HEK293 (cell line): Measurements from ENCODE around the gene ANKRD6.
A peak's percentile ranks its signal among the peaks of the same experiment; 100 is the strongest.

Experiments used
- CTCF ChIA-PET: fragments of 350-600 bp; formaldehyde crosslinking; extraction: SDS; loops from one replicate; lab custom pipeline; 2021; ENCODE audit warnings: antibody characterized with exemption; lab: Yijun Ruan, JAX
- POLR2A ChIA-PET: fragments of 300-600 bp; formaldehyde crosslinking; extraction: SDS; loops from one replicate; lab custom pipeline; 2020; ENCODE audit warnings: antibody characterized with exemption, inconsistent platforms; lab: Yijun Ruan, JAX
- H3K27ac ChIP-seq: fragments of 200-500 bp; sonication (Bioruptor generic); 2 replicates; pipeline ENCODE4 v1.5.1; 2014; ENCODE audit warnings: low read depth, low read length, control low read depth, inconsistent platforms; ENCODE audit errors: extremely low read depth
- H3K36me3 ChIP-seq, 2 experiments: fragments of 200-500 bp in 1 of 2; sonication (Bioruptor generic) in 1 of 2; 1 replicate in 1 of 2; 2 replicates in 1 of 2; pipeline ENCODE4 v1.5.1; 2014 to 2017; ENCODE audit warnings: inconsistent platforms in 2 of 2, low read length in 2 of 2; ENCODE audit not compliant: control insufficient read depth in 2 of 2, insufficient read depth in 1 of 2
- H3K4me1 ChIP-seq: fragments of 200-500 bp; sonication (Bioruptor generic); 2 replicates; pipeline ENCODE4 v1.5.1; 2014; ENCODE audit warnings: mild to moderate bottlenecking, low read length, inconsistent platforms; ENCODE audit not compliant: control insufficient read depth, insufficient read depth
- H3K4me3 ChIP-seq: 2 replicates; pipeline ENCODE4 v1.5.1; 2011; ENCODE audit warnings: low read depth, mild to moderate bottlenecking, control low read depth, low read length, moderate library complexity
- H3K9me3 ChIP-seq: fragments of 200-500 bp; sonication (Bioruptor generic); 2 replicates; pipeline ENCODE4 v1.5.1; 2014; ENCODE audit warnings: low read depth, low read length, inconsistent platforms; ENCODE audit not compliant: control insufficient read depth, insufficient read depth
- HOXC10 ChIP-seq: sonication (generic); formaldehyde crosslinking; IDR thresholded peaks from 2 replicates; pipeline ENCODE4 v1.8.1; 2023; ENCODE audit warnings: mild to moderate bottlenecking, missing genetic modification reagents
- WT1 ChIP-seq: fragments of 450-650 bp; formaldehyde crosslinking; IDR thresholded peaks from 2 replicates; pipeline ENCODE4 v1.5.1; 2016; ENCODE audit warnings: missing biosample characterization, missing genetic modification characterization
- ZBTB20 ChIP-seq: fragments of 450-650 bp; formaldehyde crosslinking; IDR thresholded peaks from 2 replicates; pipeline ENCODE4 v1.5.1; 2016; ENCODE audit warnings: missing biosample characterization, missing genetic modification characterization
- ZBTB21 ChIP-seq: fragments of 450-650 bp; formaldehyde crosslinking; IDR thresholded peaks from 2 replicates; pipeline ENCODE4 v1.5.1; 2017; ENCODE audit warnings: missing biosample characterization, missing genetic modification characterization
- ZNF112 ChIP-seq: fragments of 450-650 bp; formaldehyde crosslinking; IDR thresholded peaks from 2 replicates; pipeline ENCODE4 v1.5.0; 2017; ENCODE audit warnings: missing biosample characterization, missing genetic modification characterization
- ZNF202 ChIP-seq: fragments of 450-650 bp; formaldehyde crosslinking; IDR thresholded peaks from 2 replicates; pipeline ENCODE4 v1.5.1; 2016; ENCODE audit warnings: missing biosample characterization, missing genetic modification characterization, borderline replicate concordance
- ZNF416 ChIP-seq: fragments of 450-650 bp; formaldehyde crosslinking; IDR thresholded peaks from 2 replicates; pipeline ENCODE4 v1.5.1; 2016; ENCODE audit warnings: missing biosample characterization, missing genetic modification characterization
- ZNF529 ChIP-seq: fragments of 450-650 bp; formaldehyde crosslinking; IDR thresholded peaks from 2 replicates; pipeline ENCODE4 v1.5.1; 2017; ENCODE audit warnings: missing genetic modification characterization, missing biosample characterization; ENCODE audit not compliant: insufficient replicate concordance
- ZNF585B ChIP-seq: fragments of 450-650 bp; formaldehyde crosslinking; IDR thresholded peaks from 2 replicates; pipeline ENCODE4 v1.5.1; 2016; ENCODE audit warnings: missing biosample characterization, missing genetic modification characterization
- ZNF600 ChIP-seq: fragments of 450-650 bp; formaldehyde crosslinking; IDR thresholded peaks from 2 replicates; pipeline ENCODE4 v1.5.1; 2016; ENCODE audit warnings: missing biosample characterization, missing genetic modification characterization
- ZNF610 ChIP-seq: fragments of 450-650 bp; formaldehyde crosslinking; IDR thresholded peaks from 2 replicates; pipeline ENCODE4 v1.5.1; 2016; ENCODE audit warnings: missing biosample characterization, missing genetic modification characterization, borderline replicate concordance
- ZSCAN30 ChIP-seq: fragments of 450-650 bp; IDR thresholded peaks from 2 replicates; pipeline ENCODE4 v1.5.1; 2018; ENCODE audit warnings: missing biosample characterization, mild to moderate bottlenecking, missing genetic modification characterization, moderate library complexity
- TF ChIP-seq, protein P1 (sequence below): fragments of 450-650 bp; formaldehyde crosslinking; IDR thresholded peaks from 2 replicates; pipeline ENCODE4 v1.5.1; 2016; ENCODE audit warnings: missing biosample characterization, missing genetic modification characterization, low read depth
- TF ChIP-seq, protein P2 (sequence below): fragments of 450-650 bp; formaldehyde crosslinking; IDR thresholded peaks from 2 replicates; pipeline ENCODE4 v1.5.1; 2016; ENCODE audit warnings: missing biosample characterization, missing genetic modification characterization
- TF ChIP-seq, protein P3 (sequence below): fragments of 450-650 bp; formaldehyde crosslinking; IDR thresholded peaks from 2 replicates; pipeline ENCODE4 v1.5.1; 2016; ENCODE audit warnings: missing biosample characterization, missing genetic modification characterization
- TF ChIP-seq, protein P4 (sequence below): fragments of 450-650 bp; formaldehyde crosslinking; IDR thresholded peaks from 2 replicates; pipeline ENCODE4 v1.5.1; 2016; ENCODE audit warnings: missing biosample characterization, missing genetic modification characterization
- TF ChIP-seq, protein P5 (sequence below): fragments of 450-650 bp; formaldehyde crosslinking; IDR thresholded peaks from 2 replicates; pipeline ENCODE4 v1.5.1; 2017; ENCODE audit warnings: missing biosample characterization, missing genetic modification characterization
- TF ChIP-seq, protein P6 (sequence below): fragments of 450-650 bp; formaldehyde crosslinking; IDR thresholded peaks from 2 replicates; pipeline ENCODE4 v1.5.1; 2016; ENCODE audit warnings: missing biosample characterization, missing genetic modification characterization
- TF ChIP-seq, protein P7 (sequence below): fragments of 450-650 bp; formaldehyde crosslinking; IDR thresholded peaks from 2 replicates; pipeline ENCODE4 v1.5.1; 2017; ENCODE audit warnings: missing biosample characterization, missing genetic modification characterization

ANKRD6 gene

DNA sequence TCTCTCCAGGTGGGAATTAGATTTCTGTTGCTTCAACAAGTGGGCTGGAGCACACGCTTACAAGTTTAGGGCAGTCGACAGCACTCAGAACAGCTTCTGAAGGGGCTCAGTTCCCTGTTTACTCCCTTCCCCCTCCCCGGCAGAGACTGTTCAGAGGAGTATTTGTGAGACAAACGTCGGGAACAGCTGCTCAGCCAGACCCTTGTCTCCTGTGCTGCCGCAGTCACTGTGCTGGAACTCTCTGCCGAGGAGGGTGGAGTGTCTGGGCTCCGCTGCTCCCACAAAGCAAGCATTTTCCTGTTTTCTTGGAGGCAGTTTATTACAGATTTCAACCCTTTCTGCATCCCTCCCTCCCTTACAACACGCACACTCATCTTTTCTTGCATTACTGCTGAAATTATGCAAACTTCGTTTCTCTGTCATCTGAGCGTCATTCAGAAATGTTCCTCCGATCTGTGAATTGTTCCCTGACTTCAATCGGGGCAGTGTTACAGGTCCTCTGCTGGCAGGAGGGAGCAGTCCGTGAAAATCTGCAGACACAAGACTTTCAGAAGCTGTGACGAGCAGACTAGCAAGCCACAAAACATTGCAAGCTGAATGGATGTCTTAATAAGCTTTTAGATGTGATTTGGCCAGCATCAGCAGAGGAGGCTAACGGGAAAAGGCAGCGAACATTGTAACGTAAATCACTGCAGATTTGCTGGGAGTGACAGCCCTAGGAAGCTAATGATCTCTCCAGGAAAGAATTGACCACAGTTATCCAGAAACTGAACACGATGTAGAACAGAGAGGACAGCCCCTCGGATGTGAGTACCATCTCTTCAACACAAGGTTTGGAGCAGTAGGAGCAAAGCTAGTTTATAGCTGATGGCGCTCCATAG, 129.4 kb downstream of the ANKRD6 start:
- no peak overlapping the region for H3K4me3 ChIP-seq
- POLR2A ChIA-PET = no interaction called here
- no peaks in the 10 kb centered on the region for H3K36me3 ChIP-seq
- no peaks in the 10 kb centered on the region for H3K9me3 ChIP-seq
- H3K27ac ChIP-seq = no peak overlapping the region
- no peak for TF ChIP-seq WT1 (tag by site-specific recombination)
- TF ChIP-seq, protein P1, sequence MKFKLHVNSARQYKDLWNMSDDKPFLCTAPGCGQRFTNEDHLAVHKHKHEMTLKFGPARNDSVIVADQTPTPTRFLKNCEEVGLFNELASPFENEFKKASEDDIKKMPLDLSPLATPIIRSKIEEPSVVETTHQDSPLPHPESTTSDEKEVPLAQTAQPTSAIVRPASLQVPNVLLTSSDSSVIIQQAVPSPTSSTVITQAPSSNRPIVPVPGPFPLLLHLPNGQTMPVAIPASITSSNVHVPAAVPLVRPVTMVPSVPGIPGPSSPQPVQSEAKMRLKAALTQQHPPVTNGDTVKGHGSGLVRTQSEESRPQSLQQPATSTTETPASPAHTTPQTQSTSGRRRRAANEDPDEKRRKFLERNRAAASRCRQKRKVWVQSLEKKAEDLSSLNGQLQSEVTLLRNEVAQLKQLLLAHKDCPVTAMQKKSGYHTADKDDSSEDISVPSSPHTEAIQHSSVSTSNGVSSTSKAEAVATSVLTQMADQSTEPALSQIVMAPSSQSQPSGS (tag by site-specific recombination) = no peak
- TF ChIP-seq ZNF416 = no peak
- TF ChIP-seq, protein P2, sequence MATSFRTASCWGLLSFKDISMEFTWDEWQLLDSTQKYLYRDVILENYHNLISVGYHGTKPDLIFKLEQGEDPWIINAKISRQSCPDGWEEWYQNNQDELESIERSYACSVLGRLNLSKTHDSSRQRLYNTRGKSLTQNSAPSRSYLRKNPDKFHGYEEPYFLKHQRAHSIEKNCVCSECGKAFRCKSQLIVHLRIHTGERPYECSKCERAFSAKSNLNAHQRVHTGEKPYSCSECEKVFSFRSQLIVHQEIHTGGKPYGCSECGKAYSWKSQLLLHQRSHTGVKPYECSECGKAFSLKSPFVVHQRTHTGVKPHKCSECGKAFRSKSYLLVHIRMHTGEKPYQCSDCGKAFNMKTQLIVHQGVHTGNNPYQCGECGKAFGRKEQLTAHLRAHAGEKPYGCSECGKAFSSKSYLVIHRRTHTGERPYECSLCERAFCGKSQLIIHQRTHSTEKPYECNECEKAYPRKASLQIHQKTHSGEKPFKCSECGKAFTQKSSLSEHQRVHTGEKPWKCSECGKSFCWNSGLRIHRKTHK (tag by site-specific recombination) = no peak
- TF ChIP-seq, all 188 proteins: peak for 0
- CTCF ChIA-PET = interaction anchor here (0.8 to 1.2 kb wide), 3 partner anchors 29 to 599 kb away, joined by 3 to 4 read pairs (median 3); partner anchors contain the start of gene ANKRD6
- H3K4me1 ChIP-seq = peaks cover 5% of the 10 kb centered on the region; the same call in 1 of the 2 replicates

DNA sequence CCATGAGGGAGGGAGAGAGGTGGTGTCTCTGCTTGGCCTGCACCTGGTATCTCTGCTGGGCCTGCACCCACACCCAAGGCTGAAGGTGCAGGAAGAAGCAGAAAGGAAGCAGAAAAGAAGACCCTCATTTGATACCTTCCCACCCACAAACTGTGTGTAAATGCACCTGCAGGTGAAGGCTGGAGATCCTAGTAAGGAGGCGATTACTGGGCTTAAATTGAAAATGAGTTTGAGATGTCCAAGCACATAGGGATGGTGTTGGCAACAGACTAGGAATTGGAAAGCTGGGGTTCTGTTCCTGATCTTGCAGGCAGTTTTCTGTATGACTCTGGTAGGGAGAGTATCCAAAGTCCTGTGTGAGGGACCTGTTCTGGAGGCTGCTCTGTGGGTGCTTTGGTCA, 130.9 kb downstream of the ANKRD6 start:
- POLR2A ChIA-PET = no interaction called here
- peaks cover 5% of the 10 kb centered on the region; the same call in 1 of the 2 replicates for H3K4me1 ChIP-seq
- no peaks in the 10 kb centered on the region for H3K36me3 ChIP-seq
- no peak overlapping the region for H3K27ac ChIP-seq
- no peak for TF ChIP-seq ZNF529 (tag by site-specific recombination)
- TF ChIP-seq ZNF600 (tag by site-specific recombination) = peak; percentile 71
- TF ChIP-seq ZNF112 (tag by site-specific recombination) = no peak
- TF ChIP-seq ZNF585B = no peak
- TF ChIP-seq, protein P3, sequence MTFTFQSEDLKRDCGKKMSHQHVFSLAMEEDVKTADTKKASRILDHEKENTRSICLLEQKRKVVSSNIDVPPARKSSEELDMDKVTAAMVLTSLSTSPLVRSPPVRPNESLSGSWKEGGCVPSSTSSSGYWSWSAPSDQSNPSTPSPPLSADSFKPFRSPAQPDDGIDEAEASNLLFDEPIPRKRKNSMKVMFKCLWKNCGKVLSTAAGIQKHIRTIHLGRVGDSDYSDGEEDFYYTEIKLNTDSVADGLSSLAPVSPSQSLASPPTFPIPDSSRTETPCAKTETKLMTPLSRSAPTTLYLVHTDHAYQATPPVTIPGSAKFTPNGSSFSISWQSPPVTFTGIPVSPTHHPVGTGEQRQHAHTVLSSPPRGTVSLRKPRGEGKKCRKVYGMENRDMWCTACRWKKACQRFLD (tag by site-specific recombination) = no peak
- no peak for TF ChIP-seq ZNF202 (tag by site-specific recombination)
- TF ChIP-seq HOXC10 (CRISPR knock-in tag) = no peak
- TF ChIP-seq, protein P4, sequence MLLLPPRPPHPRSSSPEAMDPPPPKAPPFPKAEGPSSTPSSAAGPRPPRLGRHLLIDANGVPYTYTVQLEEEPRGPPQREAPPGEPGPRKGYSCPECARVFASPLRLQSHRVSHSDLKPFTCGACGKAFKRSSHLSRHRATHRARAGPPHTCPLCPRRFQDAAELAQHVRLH = no peak
- CTCF ChIA-PET = interaction anchor here (0.6 to 0.7 kb wide), 2 partner anchors 16 to 513 kb away, joined by 3 read pairs; no protein-coding TSS in a partner anchor
- H3K4me3 ChIP-seq = no peak overlapping the region
- H3K9me3 ChIP-seq = no peaks in the 10 kb centered on the region

DNA sequence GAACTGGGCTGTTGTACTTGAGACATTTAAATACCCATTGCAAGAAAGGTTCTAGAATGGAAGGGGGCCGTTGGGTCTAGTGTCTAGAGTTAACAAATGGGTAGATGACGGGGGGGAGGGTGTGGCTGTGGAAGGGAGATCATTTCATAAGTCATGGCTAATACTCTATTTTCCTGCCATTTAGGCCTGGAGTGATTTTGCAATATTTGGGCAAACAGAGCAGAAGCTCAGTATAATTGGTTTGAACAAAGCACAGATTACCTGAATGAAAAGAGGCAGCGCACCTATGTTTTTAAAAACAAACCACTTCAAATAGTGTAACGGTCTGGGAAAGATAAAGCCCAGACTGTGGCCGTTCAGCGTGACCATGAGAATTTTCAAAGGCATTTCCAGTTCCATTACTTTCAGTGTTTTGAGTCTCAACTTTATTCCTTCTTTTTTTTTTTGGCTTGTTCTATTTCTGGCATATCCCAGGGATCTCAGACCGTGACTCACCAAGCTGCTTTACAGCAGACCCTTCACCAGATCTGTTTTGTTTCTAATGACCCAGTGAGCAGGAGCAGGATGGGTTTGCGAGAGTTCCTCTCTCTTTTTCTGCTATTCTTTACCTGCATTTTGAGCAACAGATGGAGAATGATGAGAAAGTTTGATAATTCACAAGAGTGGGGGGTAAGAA, 131.9 kb downstream of the ANKRD6 start:
- Histone ChIP-seq H3K27ac (no peak overlapping the region), H3K36me3 (no peaks in the 10 kb centered on the region), H3K9me3 (no peaks in the 10 kb centered on the region), H3K4me1 (peaks cover 5% of the 10 kb centered on the region; the same call in 1 of the 2 replicates), H3K4me3 (no peak overlapping the region)
- ChIA-PET CTCF (interaction anchor here (0.7 kb wide), 1 partner anchor 192 kb away, joined by 3 read pairs; no protein-coding TSS in a partner anchor), POLR2A (no interaction called here)
- TF ChIP-seq, protein P5, sequence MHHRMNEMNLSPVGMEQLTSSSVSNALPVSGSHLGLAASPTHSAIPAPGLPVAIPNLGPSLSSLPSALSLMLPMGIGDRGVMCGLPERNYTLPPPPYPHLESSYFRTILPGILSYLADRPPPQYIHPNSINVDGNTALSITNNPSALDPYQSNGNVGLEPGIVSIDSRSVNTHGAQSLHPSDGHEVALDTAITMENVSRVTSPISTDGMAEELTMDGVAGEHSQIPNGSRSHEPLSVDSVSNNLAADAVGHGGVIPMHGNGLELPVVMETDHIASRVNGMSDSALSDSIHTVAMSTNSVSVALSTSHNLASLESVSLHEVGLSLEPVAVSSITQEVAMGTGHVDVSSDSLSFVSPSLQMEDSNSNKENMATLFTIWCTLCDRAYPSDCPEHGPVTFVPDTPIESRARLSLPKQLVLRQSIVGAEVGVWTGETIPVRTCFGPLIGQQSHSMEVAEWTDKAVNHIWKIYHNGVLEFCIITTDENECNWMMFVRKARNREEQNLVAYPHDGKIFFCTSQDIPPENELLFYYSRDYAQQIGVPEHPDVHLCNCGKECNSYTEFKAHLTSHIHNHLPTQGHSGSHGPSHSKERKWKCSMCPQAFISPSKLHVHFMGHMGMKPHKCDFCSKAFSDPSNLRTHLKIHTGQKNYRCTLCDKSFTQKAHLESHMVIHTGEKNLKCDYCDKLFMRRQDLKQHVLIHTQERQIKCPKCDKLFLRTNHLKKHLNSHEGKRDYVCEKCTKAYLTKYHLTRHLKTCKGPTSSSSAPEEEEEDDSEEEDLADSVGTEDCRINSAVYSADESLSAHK (tag by site-specific recombination) = no peak
- TF ChIP-seq, protein P6, sequence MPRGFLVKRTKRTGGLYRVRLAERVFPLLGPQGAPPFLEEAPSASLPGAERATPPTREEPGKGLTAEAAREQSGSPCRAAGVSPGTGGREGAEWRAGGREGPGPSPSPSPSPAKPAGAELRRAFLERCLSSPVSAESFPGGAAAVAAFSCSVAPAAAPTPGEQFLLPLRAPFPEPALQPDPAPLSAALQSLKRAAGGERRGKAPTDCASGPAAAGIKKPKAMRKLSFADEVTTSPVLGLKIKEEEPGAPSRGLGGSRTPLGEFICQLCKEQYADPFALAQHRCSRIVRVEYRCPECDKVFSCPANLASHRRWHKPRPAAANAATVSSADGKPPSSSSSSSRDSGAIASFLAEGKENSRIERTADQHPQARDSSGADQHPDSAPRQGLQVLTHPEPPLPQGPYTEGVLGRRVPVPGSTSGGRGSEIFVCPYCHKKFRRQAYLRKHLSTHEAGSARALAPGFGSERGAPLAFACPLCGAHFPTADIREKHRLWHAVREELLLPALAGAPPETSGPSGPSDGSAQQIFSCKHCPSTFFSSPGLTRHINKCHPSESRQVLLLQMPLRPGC (tag by site-specific recombination) = no peak
- TF ChIP-seq ZNF610 (tag by site-specific recombination) (no peak), ZBTB21 (tag by site-specific recombination) (no peak), ZSCAN30 (tag by site-specific recombination) (no peak), ZBTB20 (tag by site-specific recombination) (no peak)
- TF ChIP-seq, protein P7, sequence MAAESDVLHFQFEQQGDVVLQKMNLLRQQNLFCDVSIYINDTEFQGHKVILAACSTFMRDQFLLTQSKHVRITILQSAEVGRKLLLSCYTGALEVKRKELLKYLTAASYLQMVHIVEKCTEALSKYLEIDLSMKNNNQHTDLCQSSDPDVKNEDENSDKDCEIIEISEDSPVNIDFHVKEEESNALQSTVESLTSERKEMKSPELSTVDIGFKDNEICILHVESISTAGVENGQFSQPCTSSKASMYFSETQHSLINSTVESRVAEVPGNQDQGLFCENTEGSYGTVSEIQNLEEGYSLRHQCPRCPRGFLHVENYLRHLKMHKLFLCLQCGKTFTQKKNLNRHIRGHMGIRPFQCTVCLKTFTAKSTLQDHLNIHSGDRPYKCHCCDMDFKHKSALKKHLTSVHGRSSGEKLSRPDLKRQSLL = no peak
